AG04449 (cell line): ENCODE data around the gene DNM3.
"Not testable (repeated sequence)": the region's sequence is repeated elsewhere in the genome, so short reads cannot be mapped to it uniquely, and the experiment has no call there.

Experiments
- CTCF ChIA-PET: fragments of 350-600 bp; formaldehyde crosslinking; extraction: SDS; loops from one replicate; lab custom pipeline; 2021; ENCODE audit warnings: antibody characterized with exemption; lab: Yijun Ruan, JAX
- POLR2A ChIA-PET: fragments of 400-600, 350-600 bp; formaldehyde crosslinking; extraction: SDS; loops from one replicate; lab custom pipeline; 2020; ENCODE audit warnings: antibody characterized with exemption, inconsistent platforms; lab: Yijun Ruan, JAX
- DNase-seq: peaks from one replicate; pipeline ENCODE4 v3.0.0-alpha.2; 2010; ENCODE audit warnings: low read depth, low spot score
- H3K4me3 ChIP-seq: 2 replicates; pipeline ENCODE4 v1.5.1; 2011; ENCODE audit warnings: low read depth, mild to moderate bottlenecking, control low read depth, low read length
- TF ChIP-seq, protein P1 (sequence below): IDR thresholded peaks from one replicate; pipeline ENCODE4 v1.5.1; 2011; ENCODE audit warnings: mild to moderate bottlenecking, moderate library complexity, low read length, control low read depth, inconsistent platforms; ENCODE audit not compliant: insufficient read depth; ENCODE audit errors: missing control alignments

The DNM3 gene

DNA sequence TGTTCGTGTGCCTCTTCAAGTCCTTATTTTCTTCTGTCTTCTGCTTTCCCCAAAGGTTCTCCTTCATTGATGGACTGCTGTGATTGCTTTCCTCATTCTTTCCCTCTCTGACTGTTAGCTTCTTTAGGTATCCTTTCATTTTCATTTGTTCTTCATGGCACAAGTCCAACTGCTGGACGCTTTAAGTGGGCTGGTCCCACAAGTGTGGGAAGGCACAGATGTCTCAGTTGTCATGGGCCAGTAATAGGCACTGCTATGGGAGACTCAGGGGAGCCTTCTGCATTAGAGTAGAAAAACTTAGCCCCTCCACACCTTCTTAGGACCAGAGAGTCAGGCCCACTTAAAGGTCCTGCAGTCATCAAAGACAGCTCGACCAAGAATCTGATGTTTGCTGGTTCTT, 456.8 kb downstream of the DNM3 start:
- CTCF ChIA-PET, result no interaction called here
- TF ChIP-seq, protein P1, sequence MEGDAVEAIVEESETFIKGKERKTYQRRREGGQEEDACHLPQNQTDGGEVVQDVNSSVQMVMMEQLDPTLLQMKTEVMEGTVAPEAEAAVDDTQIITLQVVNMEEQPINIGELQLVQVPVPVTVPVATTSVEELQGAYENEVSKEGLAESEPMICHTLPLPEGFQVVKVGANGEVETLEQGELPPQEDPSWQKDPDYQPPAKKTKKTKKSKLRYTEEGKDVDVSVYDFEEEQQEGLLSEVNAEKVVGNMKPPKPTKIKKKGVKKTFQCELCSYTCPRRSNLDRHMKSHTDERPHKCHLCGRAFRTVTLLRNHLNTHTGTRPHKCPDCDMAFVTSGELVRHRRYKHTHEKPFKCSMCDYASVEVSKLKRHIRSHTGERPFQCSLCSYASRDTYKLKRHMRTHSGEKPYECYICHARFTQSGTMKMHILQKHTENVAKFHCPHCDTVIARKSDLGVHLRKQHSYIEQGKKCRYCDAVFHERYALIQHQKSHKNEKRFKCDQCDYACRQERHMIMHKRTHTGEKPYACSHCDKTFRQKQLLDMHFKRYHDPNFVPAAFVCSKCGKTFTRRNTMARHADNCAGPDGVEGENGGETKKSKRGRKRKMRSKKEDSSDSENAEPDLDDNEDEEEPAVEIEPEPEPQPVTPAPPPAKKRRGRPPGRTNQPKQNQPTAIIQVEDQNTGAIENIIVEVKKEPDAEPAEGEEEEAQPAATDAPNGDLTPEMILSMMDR, result no peak
- DNase-seq, result no peak
- POLR2A ChIA-PET, result no interaction called here
- no peak overlapping the region for H3K4me3 ChIP-seq

DNA sequence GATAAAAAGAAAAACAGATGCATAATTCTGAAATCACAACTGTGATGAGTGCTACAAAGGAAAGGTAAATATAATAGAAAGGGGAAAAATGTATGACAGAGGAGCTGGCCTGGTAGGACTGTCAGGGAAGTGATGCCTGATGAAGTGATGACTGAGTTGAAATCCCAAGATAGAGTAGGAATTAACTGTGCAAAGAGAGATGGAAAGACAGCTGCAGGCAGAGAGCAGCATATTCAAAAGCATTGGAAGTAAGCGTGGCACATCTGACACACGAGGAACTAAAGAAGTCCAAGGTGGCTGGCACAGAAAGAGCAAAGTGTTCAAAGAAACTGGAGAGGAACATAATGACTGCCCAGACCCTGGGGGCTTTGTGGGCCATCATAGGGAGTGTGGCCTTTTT, 457.6 kb downstream of the DNM3 start:
- CTCF ChIA-PET, result interaction anchor here (1.5 kb wide), 1 partner anchor 10 kb away, joined by 3 read pairs; no protein-coding TSS in a partner anchor
- no peak for DNase-seq
- POLR2A ChIA-PET, result no interaction called here
- TF ChIP-seq, protein P1, result no peak
- no peak overlapping the region for H3K4me3 ChIP-seq

DNA sequence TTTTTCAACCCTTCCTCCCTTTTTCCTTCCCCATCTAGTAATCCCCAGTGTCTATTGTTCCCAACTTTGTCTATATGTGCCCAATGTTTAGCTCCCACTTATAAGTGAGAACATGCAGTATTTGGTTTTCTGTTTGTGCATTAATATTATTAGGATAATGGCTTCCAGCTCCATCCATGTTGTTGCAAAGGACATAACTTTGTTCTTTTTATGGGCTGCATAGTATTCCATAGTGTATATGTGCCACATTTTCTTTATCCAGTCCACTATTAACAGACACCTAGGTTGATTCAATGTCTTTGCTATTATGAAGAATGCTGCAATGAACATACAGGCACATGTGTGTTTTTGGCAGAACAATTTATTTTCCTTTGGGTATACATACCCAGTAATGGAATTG, 458.2 kb downstream of the DNM3 start:
- TF ChIP-seq, protein P1, result no peak
- ChIA-PET POLR2A (no interaction called here), CTCF (interaction anchor here (1.5 kb wide), 1 partner anchor 9 kb away, joined by 3 read pairs; no protein-coding TSS in a partner anchor)
- no peak overlapping the region for H3K4me3 ChIP-seq
- no peak for DNase-seq

DNA sequence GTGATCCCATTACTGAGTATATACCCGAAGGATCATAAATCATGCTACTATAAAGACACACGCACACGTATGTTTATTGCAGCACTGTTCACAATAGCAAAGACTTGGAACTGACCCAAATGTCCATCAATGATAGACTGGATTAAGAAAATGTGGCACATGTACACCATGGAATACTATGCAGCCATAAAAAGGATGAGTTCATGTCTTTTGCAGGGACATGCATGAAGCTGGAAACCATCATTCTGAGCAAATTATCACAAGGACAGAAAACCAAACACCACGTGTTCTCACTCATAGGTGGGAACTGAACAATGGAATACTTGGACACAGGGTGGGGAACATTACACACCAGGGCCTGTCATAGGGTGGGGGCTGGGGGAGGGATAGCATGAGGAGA, 466.2 kb downstream of the DNM3 start:
- DNase-seq, H3K4me3 ChIP-seq, POLR2A ChIA-PET: not testable (repeated sequence)
- CTCF ChIA-PET, result interaction anchor here (0.9 kb wide), 1 partner anchor 92 kb away, joined by 4 read pairs; no protein-coding TSS in a partner anchor

DNA sequence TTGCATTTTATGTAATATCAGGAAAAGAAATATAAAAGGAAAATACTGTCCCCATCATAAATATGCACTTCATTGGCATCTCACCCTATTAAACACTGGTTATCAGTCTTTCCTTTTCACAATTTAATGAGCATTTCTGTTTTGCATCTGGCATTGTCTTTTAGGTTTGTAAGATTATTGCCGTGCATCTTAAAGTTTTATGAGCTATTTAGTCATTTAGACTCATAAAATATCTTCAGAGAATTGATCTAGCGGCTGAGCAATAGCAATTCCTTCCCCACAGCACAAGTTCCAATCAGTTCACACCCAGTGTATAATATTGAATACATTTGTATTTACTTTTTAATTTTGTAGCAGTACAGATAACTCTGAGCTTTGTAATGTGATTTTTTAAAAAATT, 466.8 kb downstream of the DNM3 start:
- TF ChIP-seq, protein P1, result no peak
- CTCF ChIA-PET, result interaction anchor here (0.8 to 1.2 kb wide), 4 partner anchors 9 to 305 kb away, joined by 3 to 4 read pairs (median 3); no protein-coding TSS in a partner anchor
- DNase-seq, result no peak
- POLR2A ChIA-PET, result interaction anchor here (0.7 kb wide), 1 partner anchor 167 kb away, joined by 3 read pairs; no protein-coding TSS in a partner anchor
- no peak overlapping the region for H3K4me3 ChIP-seq

DNA sequence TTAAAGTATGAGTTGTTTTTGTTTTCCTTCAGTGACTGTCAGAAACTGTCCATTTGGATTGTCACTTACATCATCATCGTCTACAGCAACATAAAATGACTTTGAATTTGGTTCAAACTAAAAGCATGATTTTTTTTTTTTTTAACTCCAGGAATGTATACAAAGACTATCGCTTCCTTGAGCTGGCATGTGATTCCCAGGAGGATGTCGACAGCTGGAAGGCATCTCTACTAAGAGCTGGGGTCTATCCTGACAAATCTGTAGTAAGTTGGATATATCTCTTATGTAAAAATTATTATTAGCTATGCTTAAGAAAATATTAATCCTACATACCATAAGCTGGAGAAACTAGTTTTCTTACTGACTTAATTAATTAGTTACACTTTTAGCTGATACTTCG, 467.3 kb downstream of the DNM3 start:
- H3K4me3 ChIP-seq, result no peak overlapping the region
- TF ChIP-seq, protein P1, result no peak
- ChIA-PET CTCF (interaction anchor here (0.8 to 1.2 kb wide), 4 partner anchors 9 to 306 kb away, joined by 3 to 4 read pairs (median 3); no protein-coding TSS in a partner anchor), POLR2A (interaction anchor here (0.7 kb wide), 1 partner anchor 167 kb away, joined by 3 read pairs; no protein-coding TSS in a partner anchor)
- no peak for DNase-seq
